Liver (tissue), 9 donors: ENCODE results near the gene TNIP1. TPM values are rescaled to one million over a fixed set of nuclear protein-coding genes. Genes with fewer than 3 reads are reported as not detected.

ENCODE experiments used
- DNase-seq: peaks from one replicate; pipeline ENCODE4 v3.0.0-alpha.2; 2017; ENCODE audit warnings: low spot score
- H3K27ac ChIP-seq, 2 donors: one replicate each; pipeline ENCODE4 v1.7.0; 2013; ENCODE audit warnings: inconsistent platforms in 2 of 2, low read length in 2 of 2, control low read depth in 1 of 2, low read depth in 1 of 2, mild to moderate bottlenecking in 1 of 2
- H3K27me3 ChIP-seq, 4 donors: one replicate each; pipeline versions ENCODE4 v1.6.1 to v1.7.0; 2013; ENCODE audit warnings: low read length in 3 of 4, inconsistent platforms in 1 of 4, mild to moderate bottlenecking in 1 of 4, moderate library complexity in 1 of 4; ENCODE audit not compliant: control insufficient read depth in 4 of 4, insufficient read depth in 4 of 4
- H3K36me3 ChIP-seq, 4 donors: one replicate each; pipeline versions ENCODE4 v1.6.1 to v1.7.0; 2013; ENCODE audit warnings: low read length in 3 of 4, mild to moderate bottlenecking in 3 of 4, low read depth in 1 of 4, moderate library complexity in 1 of 4; ENCODE audit not compliant: control insufficient read depth in 4 of 4, insufficient read depth in 3 of 4
- H3K4me1 ChIP-seq, 4 donors: one replicate each; pipeline versions ENCODE4 v1.6.1 to v1.7.0; 2013; ENCODE audit warnings: low read length in 3 of 4, mild to moderate bottlenecking in 3 of 4, moderate library complexity in 1 of 4; ENCODE audit not compliant: control insufficient read depth in 4 of 4, insufficient read depth in 4 of 4
- H3K4me3 ChIP-seq, 3 donors: one replicate each; pipeline versions ENCODE4 v1.6.1 to v1.7.0; 2013; ENCODE audit warnings: low read length in 3 of 3, control low read depth in 1 of 3, low read depth in 1 of 3, mild to moderate bottlenecking in 1 of 3
- H3K9ac ChIP-seq, 2 donors: one replicate each; pipeline ENCODE4 v1.7.0; 2013; ENCODE audit warnings: low read length in 2 of 2, mild to moderate bottlenecking in 2 of 2, moderate library complexity in 2 of 2, control low read depth in 1 of 2, low read depth in 1 of 2
- H3K9me3 ChIP-seq, 4 donors: one replicate each; pipeline versions ENCODE4 v1.6.1 to v1.7.0; 2013; ENCODE audit warnings: low read length in 3 of 4; ENCODE audit not compliant: control insufficient read depth in 4 of 4
- ATF3 ChIP-seq: IDR thresholded peaks from 2 replicates; pipeline ENCODE4 v1.6.1; 2016; ENCODE audit warnings: antibody characterized with exemption
- EGR1 ChIP-seq, 2 donors: IDR thresholded peaks; 2 replicates each; pipeline ENCODE4 v1.6.1; 2016 to 2018; ENCODE audit warnings: antibody characterized with exemption in 2 of 2, low read depth in 2 of 2
- FOXA1 ChIP-seq: IDR thresholded peaks from 2 replicates; pipeline ENCODE4 v1.6.1; 2016; ENCODE audit warnings: antibody characterized with exemption
- FOXA2 ChIP-seq: IDR thresholded peaks from 2 replicates; pipeline ENCODE4 v1.6.1; 2016; ENCODE audit warnings: antibody characterized with exemption
- GABPA ChIP-seq, 2 donors: IDR thresholded peaks in 1 of 2; conservative IDR thresholded peaks in 1 of 2; 2 replicates each; pipeline ENCODE4 v1.6.1; 2016; ENCODE audit warnings: antibody characterized with exemption in 2 of 2, mild to moderate bottlenecking in 1 of 2, moderate library complexity in 1 of 2
- HNF4G ChIP-seq: IDR thresholded peaks from 2 replicates; pipeline ENCODE4 v1.6.1; 2016; ENCODE audit warnings: antibody characterized with exemption
- JUND ChIP-seq, 2 donors: IDR thresholded peaks; 2 replicates each; pipeline ENCODE4 v1.6.1; 2016; ENCODE audit warnings: antibody characterized with exemption in 2 of 2
- NR2F2 ChIP-seq: IDR thresholded peaks from 2 replicates; pipeline ENCODE4 v1.6.1; 2016; ENCODE audit warnings: antibody characterized with exemption
- RAD21 ChIP-seq, 2 donors: IDR thresholded peaks; 2 replicates each; pipeline ENCODE4 v1.6.1; 2016; ENCODE audit warnings: antibody characterized with exemption in 2 of 2, mild to moderate bottlenecking in 2 of 2
- SP1 ChIP-seq: IDR thresholded peaks from 2 replicates; pipeline ENCODE4 v1.6.1; 2018; ENCODE audit warnings: antibody characterized with exemption, mild to moderate bottlenecking
- TAF1 ChIP-seq: conservative IDR thresholded peaks from 2 replicates; pipeline ENCODE4 v1.6.1; 2016; ENCODE audit warnings: antibody characterized with exemption, mild to moderate bottlenecking
- WGBS: extraction: QIAGEN DNeasy Blood & Tissue Kit; methylation state at CpG from one replicate; pipeline ENCODE4 v1.1.7; 2013; 5-methylcytosine and 5-hydroxymethylcytosine counted together
- polyA plus RNA-seq, 2 donors: library from polyadenylated mRNA; stranded (reverse) in 1 of 2; unstranded in 1 of 2; fragments of 200-250 nt in 1 of 2; fragments of >200 nt in 1 of 2; fragmentation: Nextera tagmentation in 1 of 2; extraction: Ambion mirVana in 1 of 2; gene quantifications; one replicate each; pipeline versions ENCODE4 v1.2.1 to v1.2.3, GENCODE V29; 2013 to 2015
- total RNA-seq, 2 donors: library from RNA; depleted of rRNA; stranded (reverse); fragments of >200 nt; gene quantifications; one replicate each; pipeline ENCODE4 v1.2.3, GENCODE V29; 2014
- TF ChIP-seq, protein P1 (sequence below): IDR thresholded peaks from 2 replicates; pipeline ENCODE4 v1.6.1; 2016; ENCODE audit warnings: antibody characterized with exemption
- TF ChIP-seq, protein P2 (sequence below): IDR thresholded peaks from 2 replicates; pipeline ENCODE4 v1.6.1; 2016; ENCODE audit warnings: antibody characterized with exemption, mild to moderate bottlenecking
- TF ChIP-seq, protein P3 (sequence below): IDR thresholded peaks from 2 replicates; pipeline ENCODE4 v1.6.1; 2016; ENCODE audit warnings: antibody characterized with exemption
- TF ChIP-seq, protein P4 (sequence below): fragments of 150-350 bp; IDR thresholded peaks from 2 replicates; pipeline ENCODE4 v1.5.1; 2017; ENCODE audit warnings: improper control_type of control experiment, low read depth, low read length; ENCODE audit not compliant: missing input control
- donor health status: healthy.
- donor health status: healthy.
- donor health status: healthy.
- donor health status: healthy.
- donor health status: healthy.

Gene TNIP1
- total and polyA plus RNA-seq, 4 donors, result 33.2 to 101 (median 48.0) TPM

- TF ChIP-seq TAF1 (no peak), FOXA2 (no peak), JUND (IDR thresholded peaks at IDR 0.05) (no peak), ATF3 (no peak), HNF4G (no peak), EGR1 (IDR thresholded peaks at IDR 0.05; ENCODE audit: low read depth in 2 of 2) (no peak), SP1 (no peak), RAD21 (IDR thresholded peaks at IDR 0.05) (no peak), NR2F2 (no peak), FOXA1 (no peak), GABPA (IDR thresholded peaks at IDR 0.05 in 1 of 2, conservative IDR thresholded peaks at IDR 0.05 in 1 of 2) (no peak)
- TF ChIP-seq, protein P1, sequence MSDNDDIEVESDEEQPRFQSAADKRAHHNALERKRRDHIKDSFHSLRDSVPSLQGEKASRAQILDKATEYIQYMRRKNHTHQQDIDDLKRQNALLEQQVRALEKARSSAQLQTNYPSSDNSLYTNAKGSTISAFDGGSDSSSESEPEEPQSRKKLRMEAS, result no peak
- TF ChIP-seq, protein P2, sequence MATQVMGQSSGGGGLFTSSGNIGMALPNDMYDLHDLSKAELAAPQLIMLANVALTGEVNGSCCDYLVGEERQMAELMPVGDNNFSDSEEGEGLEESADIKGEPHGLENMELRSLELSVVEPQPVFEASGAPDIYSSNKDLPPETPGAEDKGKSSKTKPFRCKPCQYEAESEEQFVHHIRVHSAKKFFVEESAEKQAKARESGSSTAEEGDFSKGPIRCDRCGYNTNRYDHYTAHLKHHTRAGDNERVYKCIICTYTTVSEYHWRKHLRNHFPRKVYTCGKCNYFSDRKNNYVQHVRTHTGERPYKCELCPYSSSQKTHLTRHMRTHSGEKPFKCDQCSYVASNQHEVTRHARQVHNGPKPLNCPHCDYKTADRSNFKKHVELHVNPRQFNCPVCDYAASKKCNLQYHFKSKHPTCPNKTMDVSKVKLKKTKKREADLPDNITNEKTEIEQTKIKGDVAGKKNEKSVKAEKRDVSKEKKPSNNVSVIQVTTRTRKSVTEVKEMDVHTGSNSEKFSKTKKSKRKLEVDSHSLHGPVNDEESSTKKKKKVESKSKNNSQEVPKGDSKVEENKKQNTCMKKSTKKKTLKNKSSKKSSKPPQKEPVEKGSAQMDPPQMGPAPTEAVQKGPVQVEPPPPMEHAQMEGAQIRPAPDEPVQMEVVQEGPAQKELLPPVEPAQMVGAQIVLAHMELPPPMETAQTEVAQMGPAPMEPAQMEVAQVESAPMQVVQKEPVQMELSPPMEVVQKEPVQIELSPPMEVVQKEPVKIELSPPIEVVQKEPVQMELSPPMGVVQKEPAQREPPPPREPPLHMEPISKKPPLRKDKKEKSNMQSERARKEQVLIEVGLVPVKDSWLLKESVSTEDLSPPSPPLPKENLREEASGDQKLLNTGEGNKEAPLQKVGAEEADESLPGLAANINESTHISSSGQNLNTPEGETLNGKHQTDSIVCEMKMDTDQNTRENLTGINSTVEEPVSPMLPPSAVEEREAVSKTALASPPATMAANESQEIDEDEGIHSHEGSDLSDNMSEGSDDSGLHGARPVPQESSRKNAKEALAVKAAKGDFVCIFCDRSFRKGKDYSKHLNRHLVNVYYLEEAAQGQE, result no peak
- TF ChIP-seq, protein P3, sequence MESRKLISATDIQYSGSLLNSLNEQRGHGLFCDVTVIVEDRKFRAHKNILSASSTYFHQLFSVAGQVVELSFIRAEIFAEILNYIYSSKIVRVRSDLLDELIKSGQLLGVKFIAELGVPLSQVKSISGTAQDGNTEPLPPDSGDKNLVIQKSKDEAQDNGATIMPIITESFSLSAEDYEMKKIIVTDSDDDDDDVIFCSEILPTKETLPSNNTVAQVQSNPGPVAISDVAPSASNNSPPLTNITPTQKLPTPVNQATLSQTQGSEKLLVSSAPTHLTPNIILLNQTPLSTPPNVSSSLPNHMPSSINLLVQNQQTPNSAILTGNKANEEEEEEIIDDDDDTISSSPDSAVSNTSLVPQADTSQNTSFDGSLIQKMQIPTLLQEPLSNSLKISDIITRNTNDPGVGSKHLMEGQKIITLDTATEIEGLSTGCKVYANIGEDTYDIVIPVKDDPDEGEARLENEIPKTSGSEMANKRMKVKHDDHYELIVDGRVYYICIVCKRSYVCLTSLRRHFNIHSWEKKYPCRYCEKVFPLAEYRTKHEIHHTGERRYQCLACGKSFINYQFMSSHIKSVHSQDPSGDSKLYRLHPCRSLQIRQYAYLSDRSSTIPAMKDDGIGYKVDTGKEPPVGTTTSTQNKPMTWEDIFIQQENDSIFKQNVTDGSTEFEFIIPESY, result no peak
- 86% methylated on average over 10 of the region's 10 CpGs for WGBS
- no peak overlapping the region for H3K9ac ChIP-seq
- H3K36me3 ChIP-seq, result peaks cover 4 to 66% (median 51%) of the 10 kb centered on the region in 4 donors
- no peaks in the 10 kb centered on the region for H3K9me3 ChIP-seq
- H3K27me3 ChIP-seq, result no peaks in the 10 kb centered on the region
- H3K27ac ChIP-seq, result no peak overlapping the region
- no peak for DNase-seq
- no peak overlapping the region for H3K4me3 ChIP-seq
- H3K4me1 ChIP-seq, result peaks cover 0 to 12% (median 3%) of the 10 kb centered on the region in 4 donors
Measured at GRCh38 chr5:151051931-151052608, 28.8 kb downstream of the TNIP1 start.

GRCh38 chr5:151051066-151051930 lies 29.5 kb downstream of the TNIP1 start:
- H3K4me1 ChIP-seq, result peaks cover 0 to 7% (median 2%) of the 10 kb centered on the region in 4 donors
- WGBS, result 75% methylated on average over 6 of the region's 6 CpGs
- H3K4me3 ChIP-seq, result no peak overlapping the region
- no peaks in the 10 kb centered on the region for H3K27me3 ChIP-seq
- no peaks in the 10 kb centered on the region for H3K9me3 ChIP-seq
- TF ChIP-seq TAF1, result no peak
- peak; percentile 96 to 99 for TF ChIP-seq RAD21 (IDR thresholded peaks at IDR 0.05)
- TF ChIP-seq, protein P4, sequence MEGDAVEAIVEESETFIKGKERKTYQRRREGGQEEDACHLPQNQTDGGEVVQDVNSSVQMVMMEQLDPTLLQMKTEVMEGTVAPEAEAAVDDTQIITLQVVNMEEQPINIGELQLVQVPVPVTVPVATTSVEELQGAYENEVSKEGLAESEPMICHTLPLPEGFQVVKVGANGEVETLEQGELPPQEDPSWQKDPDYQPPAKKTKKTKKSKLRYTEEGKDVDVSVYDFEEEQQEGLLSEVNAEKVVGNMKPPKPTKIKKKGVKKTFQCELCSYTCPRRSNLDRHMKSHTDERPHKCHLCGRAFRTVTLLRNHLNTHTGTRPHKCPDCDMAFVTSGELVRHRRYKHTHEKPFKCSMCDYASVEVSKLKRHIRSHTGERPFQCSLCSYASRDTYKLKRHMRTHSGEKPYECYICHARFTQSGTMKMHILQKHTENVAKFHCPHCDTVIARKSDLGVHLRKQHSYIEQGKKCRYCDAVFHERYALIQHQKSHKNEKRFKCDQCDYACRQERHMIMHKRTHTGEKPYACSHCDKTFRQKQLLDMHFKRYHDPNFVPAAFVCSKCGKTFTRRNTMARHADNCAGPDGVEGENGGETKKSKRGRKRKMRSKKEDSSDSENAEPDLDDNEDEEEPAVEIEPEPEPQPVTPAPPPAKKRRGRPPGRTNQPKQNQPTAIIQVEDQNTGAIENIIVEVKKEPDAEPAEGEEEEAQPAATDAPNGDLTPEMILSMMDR, result peak; percentile 86
- TF ChIP-seq, protein P2, result no peak
- no peak overlapping the region for H3K27ac ChIP-seq
- peaks cover 4 to 64% (median 55%) of the 10 kb centered on the region in 4 donors for H3K36me3 ChIP-seq
- H3K9ac ChIP-seq, result no peak overlapping the region
- peak; percentile 84 for DNase-seq
